ENCODE measurements around the gene JAKMIP1. TPM values are rescaled to one million over a fixed set of nuclear protein-coding genes. Genes with fewer than 3 reads are reported as not detected.

The JAKMIP1 gene
- total RNA-seq, 1 experiment from 2014 or later = not detected

GRCh38 chr4:6002492-6002833 lies 197.9 kb downstream of the JAKMIP1 start:
- Histone ChIP-seq H3K79me2 (ENCODE audit: insufficient read depth, low read length) (no peaks in the 10 kb centered on the region), H2AFZ (ENCODE audit: low read depth, low read length, poor library complexity, severe bottlenecking) (no peak overlapping the region), H3K4me2 (ENCODE audit: low read length) (no peak overlapping the region), H3K4me3 (replicated peaks in 1 of 2; ENCODE audit: low read depth in 1 of 2, low read length in 2 of 2) (no peak overlapping the region), H3K9me3 (ENCODE audit: control insufficient read depth in 1 of 2, insufficient read depth in 1 of 2, low read depth in 1 of 2, low read length in 2 of 2) (no peaks in the 10 kb centered on the region; a peak in 1 of 4 replicates), H3K36me3 (ENCODE audit: control insufficient read depth in 1 of 2, insufficient read depth in 2 of 2, low read length in 2 of 2) (no peaks in the 10 kb centered on the region), H3K4me1 (ENCODE audit: control insufficient read depth in 1 of 2, insufficient read depth in 2 of 2, low read length in 2 of 2) (no peaks in the 10 kb centered on the region), H3K9me2 (ENCODE audit: insufficient read depth) (no peaks in the 10 kb centered on the region), H4K20me1 (ENCODE audit: insufficient read depth) (no peaks in the 10 kb centered on the region), H3K9ac (ENCODE audit: low read length) (no peak overlapping the region), H3K27ac (ENCODE audit: low read depth, low read length) (no peak overlapping the region), H3K27me3 (ENCODE audit: insufficient read depth, low read length) (peaks cover 46% of the 10 kb centered on the region)
- intact Hi-C loops (cut with micrococcal nuclease) = no loop called here
- no peak for TF ChIP-seq EZH2phosphoT487 (IDR thresholded peaks at IDR 0.05; ENCODE audit: borderline replicate concordance)
- TF ChIP-seq, protein P1, sequence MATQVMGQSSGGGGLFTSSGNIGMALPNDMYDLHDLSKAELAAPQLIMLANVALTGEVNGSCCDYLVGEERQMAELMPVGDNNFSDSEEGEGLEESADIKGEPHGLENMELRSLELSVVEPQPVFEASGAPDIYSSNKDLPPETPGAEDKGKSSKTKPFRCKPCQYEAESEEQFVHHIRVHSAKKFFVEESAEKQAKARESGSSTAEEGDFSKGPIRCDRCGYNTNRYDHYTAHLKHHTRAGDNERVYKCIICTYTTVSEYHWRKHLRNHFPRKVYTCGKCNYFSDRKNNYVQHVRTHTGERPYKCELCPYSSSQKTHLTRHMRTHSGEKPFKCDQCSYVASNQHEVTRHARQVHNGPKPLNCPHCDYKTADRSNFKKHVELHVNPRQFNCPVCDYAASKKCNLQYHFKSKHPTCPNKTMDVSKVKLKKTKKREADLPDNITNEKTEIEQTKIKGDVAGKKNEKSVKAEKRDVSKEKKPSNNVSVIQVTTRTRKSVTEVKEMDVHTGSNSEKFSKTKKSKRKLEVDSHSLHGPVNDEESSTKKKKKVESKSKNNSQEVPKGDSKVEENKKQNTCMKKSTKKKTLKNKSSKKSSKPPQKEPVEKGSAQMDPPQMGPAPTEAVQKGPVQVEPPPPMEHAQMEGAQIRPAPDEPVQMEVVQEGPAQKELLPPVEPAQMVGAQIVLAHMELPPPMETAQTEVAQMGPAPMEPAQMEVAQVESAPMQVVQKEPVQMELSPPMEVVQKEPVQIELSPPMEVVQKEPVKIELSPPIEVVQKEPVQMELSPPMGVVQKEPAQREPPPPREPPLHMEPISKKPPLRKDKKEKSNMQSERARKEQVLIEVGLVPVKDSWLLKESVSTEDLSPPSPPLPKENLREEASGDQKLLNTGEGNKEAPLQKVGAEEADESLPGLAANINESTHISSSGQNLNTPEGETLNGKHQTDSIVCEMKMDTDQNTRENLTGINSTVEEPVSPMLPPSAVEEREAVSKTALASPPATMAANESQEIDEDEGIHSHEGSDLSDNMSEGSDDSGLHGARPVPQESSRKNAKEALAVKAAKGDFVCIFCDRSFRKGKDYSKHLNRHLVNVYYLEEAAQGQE (IDR thresholded peaks at IDR 0.05; ENCODE audit: low read depth) = no peak
- no peak for TF ChIP-seq POLR2A (IDR thresholded peaks at IDR 0.05; ENCODE audit: borderline replicate concordance, extremely low read depth, insufficient read depth, insufficient read length)
- TF ChIP-seq SRF (IDR thresholded peaks at IDR 0.05; ENCODE audit: low read depth) = no peak
- no peak for TF ChIP-seq ZBTB33 (IDR thresholded peaks at IDR 0.05; ENCODE audit: extremely low read depth, insufficient replicate concordance, low read length)
- TF ChIP-seq TCF7L2 (IDR thresholded peaks at IDR 0.05; ENCODE audit: borderline replicate concordance, extremely low read depth, insufficient read depth, insufficient read length) = no peak
- TF ChIP-seq CEBPB (IDR thresholded peaks at IDR 0.05; ENCODE audit: low read depth) = no peak
- TF ChIP-seq MAX (IDR thresholded peaks at IDR 0.05) = no peak
- no peak for TF ChIP-seq POLR2AphosphoS5 (IDR thresholded peaks at IDR 0.05; ENCODE audit: low read depth, low read length)
- no peak for TF ChIP-seq SP1 (IDR thresholded peaks at IDR 0.05; ENCODE audit: low read depth)
- TF ChIP-seq CBX3 (IDR thresholded peaks at IDR 0.05; ENCODE audit: low read depth) = no peak
- no peak for TF ChIP-seq ZNF274 (IDR thresholded peaks at IDR 0.05; ENCODE audit: low read depth, low read length)
- ATAC-seq = no peak
- ChIA-PET RAD21 (ENCODE audit: low non-redundant PET in 1 of 2, low total read pairs in 2 of 2, uncharacterized antibody in 2 of 2, unreplicated experiment in 2 of 2) (no interaction called here), POLR2A (no interaction called here), CTCF (interaction anchor here (0.9 kb wide), 1 partner anchor 17 kb away, joined by 3 read pairs; no protein-coding TSS in a partner anchor)
- DNase-seq (ENCODE audit: low read depth, low spot score) = no peak
- no TSS peak for BruUV-seq (replicated peaks)
